ENCODE data around the gene TMEM18.

DNA sequence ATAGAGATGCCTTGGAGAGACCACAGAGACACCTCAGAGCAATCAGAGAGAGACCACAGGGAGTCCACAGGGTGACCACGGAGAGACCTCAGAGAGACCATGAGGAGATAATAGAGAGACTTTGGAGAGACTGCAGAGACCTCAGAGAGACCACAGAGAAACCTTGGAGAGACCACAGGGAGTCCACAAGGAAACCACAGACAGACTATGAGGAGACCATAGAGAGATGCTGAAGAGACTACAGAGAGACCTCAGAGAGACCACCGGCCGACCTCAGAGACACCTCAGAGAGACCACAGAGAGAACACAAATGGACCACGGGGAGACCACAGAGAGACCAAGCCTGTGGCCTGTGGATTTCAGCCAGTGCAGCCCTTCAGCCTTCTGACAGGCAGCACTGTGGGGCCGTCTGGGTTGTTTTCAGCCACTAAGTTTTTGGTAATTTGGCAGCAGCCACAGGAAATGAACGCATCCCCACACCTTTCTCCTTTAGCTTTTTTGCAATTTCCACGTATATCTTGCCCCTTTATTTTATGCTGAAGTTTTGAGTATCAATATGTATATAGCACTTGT, 11.4 kb upstream of the TMEM18 start:
- TF ChIP-seq SAFB2 (IDR thresholded peaks at IDR 0.05; ENCODE audit: borderline replicate concordance, low read depth, low read length, severe bottlenecking) = no peak
- no peak for TF ChIP-seq NCOA6 (IDR thresholded peaks at IDR 0.05)
- TF ChIP-seq, protein P1, sequence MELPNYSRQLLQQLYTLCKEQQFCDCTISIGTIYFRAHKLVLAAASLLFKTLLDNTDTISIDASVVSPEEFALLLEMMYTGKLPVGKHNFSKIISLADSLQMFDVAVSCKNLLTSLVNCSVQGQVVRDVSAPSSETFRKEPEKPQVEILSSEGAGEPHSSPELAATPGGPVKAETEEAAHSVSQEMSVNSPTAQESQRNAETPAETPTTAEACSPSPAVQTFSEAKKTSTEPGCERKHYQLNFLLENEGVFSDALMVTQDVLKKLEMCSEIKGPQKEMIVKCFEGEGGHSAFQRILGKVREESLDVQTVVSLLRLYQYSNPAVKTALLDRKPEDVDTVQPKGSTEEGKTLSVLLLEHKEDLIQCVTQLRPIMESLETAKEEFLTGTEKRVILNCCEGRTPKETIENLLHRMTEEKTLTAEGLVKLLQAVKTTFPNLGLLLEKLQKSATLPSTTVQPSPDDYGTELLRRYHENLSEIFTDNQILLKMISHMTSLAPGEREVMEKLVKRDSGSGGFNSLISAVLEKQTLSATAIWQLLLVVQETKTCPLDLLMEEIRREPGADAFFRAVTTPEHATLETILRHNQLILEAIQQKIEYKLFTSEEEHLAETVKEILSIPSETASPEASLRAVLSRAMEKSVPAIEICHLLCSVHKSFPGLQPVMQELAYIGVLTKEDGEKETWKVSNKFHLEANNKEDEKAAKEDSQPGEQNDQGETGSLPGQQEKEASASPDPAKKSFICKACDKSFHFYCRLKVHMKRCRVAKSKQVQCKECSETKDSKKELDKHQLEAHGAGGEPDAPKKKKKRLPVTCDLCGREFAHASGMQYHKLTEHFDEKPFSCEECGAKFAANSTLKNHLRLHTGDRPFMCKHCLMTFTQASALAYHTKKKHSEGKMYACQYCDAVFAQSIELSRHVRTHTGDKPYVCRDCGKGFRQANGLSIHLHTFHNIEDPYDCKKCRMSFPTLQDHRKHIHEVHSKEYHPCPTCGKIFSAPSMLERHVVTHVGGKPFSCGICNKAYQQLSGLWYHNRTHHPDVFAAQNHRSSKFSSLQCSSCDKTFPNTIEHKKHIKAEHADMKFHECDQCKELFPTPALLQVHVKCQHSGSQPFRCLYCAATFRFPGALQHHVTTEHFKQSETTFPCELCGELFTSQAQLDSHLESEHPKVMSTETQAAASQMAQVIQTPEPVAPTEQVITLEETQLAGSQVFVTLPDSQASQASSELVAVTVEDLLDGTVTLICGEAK (IDR thresholded peaks at IDR 0.05) = no peak
- TF ChIP-seq, protein P1 (CRISPR knock-in tag; IDR thresholded peaks at IDR 0.05) = no peak
- no peak for TF ChIP-seq ZNF76 (CRISPR knock-in tag; IDR thresholded peaks at IDR 0.05; ENCODE audit: borderline replicate concordance)
- TF ChIP-seq, protein P2, sequence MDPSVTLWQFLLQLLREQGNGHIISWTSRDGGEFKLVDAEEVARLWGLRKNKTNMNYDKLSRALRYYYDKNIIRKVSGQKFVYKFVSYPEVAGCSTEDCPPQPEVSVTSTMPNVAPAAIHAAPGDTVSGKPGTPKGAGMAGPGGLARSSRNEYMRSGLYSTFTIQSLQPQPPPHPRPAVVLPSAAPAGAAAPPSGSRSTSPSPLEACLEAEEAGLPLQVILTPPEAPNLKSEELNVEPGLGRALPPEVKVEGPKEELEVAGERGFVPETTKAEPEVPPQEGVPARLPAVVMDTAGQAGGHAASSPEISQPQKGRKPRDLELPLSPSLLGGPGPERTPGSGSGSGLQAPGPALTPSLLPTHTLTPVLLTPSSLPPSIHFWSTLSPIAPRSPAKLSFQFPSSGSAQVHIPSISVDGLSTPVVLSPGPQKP (CRISPR knock-in tag; IDR thresholded peaks at IDR 0.05) = no peak
- no peak for TF ChIP-seq CHD1 (IDR thresholded peaks at IDR 0.05; ENCODE audit: low read length)
- no peak for TF ChIP-seq KLF10 (CRISPR knock-in tag; IDR thresholded peaks at IDR 0.05)
- no peak for TF ChIP-seq KAT2B (IDR thresholded peaks at IDR 0.05; ENCODE audit: low read depth, low read length)
- TF ChIP-seq, protein P3, sequence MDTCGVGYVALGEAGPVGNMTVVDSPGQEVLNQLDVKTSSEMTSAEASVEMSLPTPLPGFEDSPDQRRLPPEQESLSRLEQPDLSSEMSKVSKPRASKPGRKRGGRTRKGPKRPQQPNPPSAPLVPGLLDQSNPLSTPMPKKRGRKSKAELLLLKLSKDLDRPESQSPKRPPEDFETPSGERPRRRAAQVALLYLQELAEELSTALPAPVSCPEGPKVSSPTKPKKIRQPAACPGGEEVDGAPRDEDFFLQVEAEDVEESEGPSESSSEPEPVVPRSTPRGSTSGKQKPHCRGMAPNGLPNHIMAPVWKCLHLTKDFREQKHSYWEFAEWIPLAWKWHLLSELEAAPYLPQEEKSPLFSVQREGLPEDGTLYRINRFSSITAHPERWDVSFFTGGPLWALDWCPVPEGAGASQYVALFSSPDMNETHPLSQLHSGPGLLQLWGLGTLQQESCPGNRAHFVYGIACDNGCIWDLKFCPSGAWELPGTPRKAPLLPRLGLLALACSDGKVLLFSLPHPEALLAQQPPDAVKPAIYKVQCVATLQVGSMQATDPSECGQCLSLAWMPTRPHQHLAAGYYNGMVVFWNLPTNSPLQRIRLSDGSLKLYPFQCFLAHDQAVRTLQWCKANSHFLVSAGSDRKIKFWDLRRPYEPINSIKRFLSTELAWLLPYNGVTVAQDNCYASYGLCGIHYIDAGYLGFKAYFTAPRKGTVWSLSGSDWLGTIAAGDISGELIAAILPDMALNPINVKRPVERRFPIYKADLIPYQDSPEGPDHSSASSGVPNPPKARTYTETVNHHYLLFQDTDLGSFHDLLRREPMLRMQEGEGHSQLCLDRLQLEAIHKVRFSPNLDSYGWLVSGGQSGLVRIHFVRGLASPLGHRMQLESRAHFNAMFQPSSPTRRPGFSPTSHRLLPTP (IDR thresholded peaks at IDR 0.05; ENCODE audit: borderline replicate concordance, extremely low read depth, insufficient read length) = no peak
- no peak for TF ChIP-seq CHD2 (IDR thresholded peaks at IDR 0.05; ENCODE audit: low read depth, low read length)

Measured in K562 (cell line).